Measurements from ENCODE around the gene UPP2.

UPP2 gene

GRCh38 chr2:158101384-158101926, at the start of gene UPP2:
TSS of gene UPP2 (plus strand) at chr2:158101876. CDS start at chr2:158102064, 188 bp downstream.
- no peak within 1 kb of the TSS for H3K27ac ChIP-seq
- CTCF ChIA-PET: no interaction called here
- no peak for DNase-seq (ENCODE audit: low spot score)
- no peak for TF ChIP-seq CTCF (conservative IDR thresholded peaks at IDR 0.05; ENCODE audit: low read depth)
- POLR2A ChIA-PET (ENCODE audit: low non-redundant PET): no interaction called here

- POLR2A ChIA-PET (ENCODE audit: low non-redundant PET): no interaction called here
- no peak for DNase-seq (ENCODE audit: low spot score)
- CTCF ChIA-PET: no interaction called here
- H3K27ac ChIP-seq: no peak overlapping the region
- TF ChIP-seq CTCF (conservative IDR thresholded peaks at IDR 0.05; ENCODE audit: low read depth): no peak
Observed at GRCh38 chr2:158052761-158053160, 48.9 kb upstream of the UPP2 start.

GRCh38 chr2:158056875-158057274, 44.8 kb upstream of the UPP2 start:
- ChIA-PET POLR2A (ENCODE audit: low non-redundant PET) (no interaction called here), CTCF (no interaction called here)
- no peak for TF ChIP-seq CTCF (conservative IDR thresholded peaks at IDR 0.05; ENCODE audit: low read depth)
- no peak overlapping the region for H3K27ac ChIP-seq
- no peak for DNase-seq (ENCODE audit: low spot score)

GRCh38 chr2:158060160-158060834, 41.4 kb upstream of the UPP2 start:
- ChIA-PET CTCF (no interaction called here), POLR2A (ENCODE audit: low non-redundant PET) (no interaction called here)
- no peak for DNase-seq (ENCODE audit: low spot score)
- H3K27ac ChIP-seq: no peak overlapping the region
- TF ChIP-seq CTCF (conservative IDR thresholded peaks at IDR 0.05; ENCODE audit: low read depth): no peak

- ChIA-PET CTCF (no interaction called here), POLR2A (ENCODE audit: low non-redundant PET) (no interaction called here)
- DNase-seq (ENCODE audit: low spot score): no peak
- H3K27ac ChIP-seq: no peak overlapping the region
- TF ChIP-seq CTCF (conservative IDR thresholded peaks at IDR 0.05; ENCODE audit: low read depth): no peak
Observed at GRCh38 chr2:158060835-158061435, 40.7 kb upstream of the UPP2 start.

GRCh38 chr2:158061763-158062162, 39.9 kb upstream of the UPP2 start:
- no peak for TF ChIP-seq CTCF (conservative IDR thresholded peaks at IDR 0.05; ENCODE audit: low read depth)
- no peak for DNase-seq (ENCODE audit: low spot score)
- H3K27ac ChIP-seq: no peak overlapping the region
- ChIA-PET POLR2A (ENCODE audit: low non-redundant PET) (no interaction called here), CTCF (interaction anchor here (0.6 kb wide), 1 partner anchor 279 kb away, joined by 4 read pairs; no protein-coding TSS in a partner anchor)

Data from RWPE1 (cell line).